H1 (cell line): ENCODE results near the gene ABCC9. TPM values are rescaled to one million over a fixed set of nuclear protein-coding genes. Genes with fewer than 3 reads are reported as not detected.

Source experiments
- CTCF ChIA-PET: fragments of 300-600 bp; sonication (Branson Sonifier 250); formaldehyde crosslinking; loops from one replicate; lab custom pipeline; 2021; ENCODE audit not compliant: partially characterized antibody; lab: Charles Lee
- POLR2A ChIA-PET: fragments of 300-600 bp; sonication (Branson Sonifier 250); formaldehyde crosslinking; loops from one replicate; lab custom pipeline; 2021; ENCODE audit warnings: inconsistent platforms; ENCODE audit not compliant: partially characterized antibody; lab: Charles Lee
- DNase-seq, 2 experiments: peaks; one replicate each; pipeline versions ENCODE4 v3.0.0 to v3.0.0-alpha.2; 2010 to 2022; ENCODE audit warnings: low spot score in 2 of 2, low read depth in 1 of 2, mixed read lengths in 1 of 2
- FAIRE-seq: peaks from 2 replicates; lab custom pipeline; 2011; peaks lifted over from hg19 to GRCh38; lab: Jason Lieb, UNC
- H2AFZ ChIP-seq: 2 replicates; pipeline ENCODE4 v1.8.1; 2012; ENCODE audit warnings: low read length, inconsistent platforms
- H2AK5ac ChIP-seq: 2 replicates; pipeline ENCODE4 v1.6.1; 2013; ENCODE audit warnings: low read depth, low read length
- H2BK120ac ChIP-seq: replicated peaks from 2 replicates; pipeline ENCODE3; 2013; ENCODE audit warnings: low read depth, low read length, inconsistent platforms
- H2BK12ac ChIP-seq: 2 replicates; pipeline ENCODE4 v1.6.1; 2013; ENCODE audit warnings: low read depth, low read length
- H2BK15ac ChIP-seq: 2 replicates; pipeline ENCODE4 v1.6.1; 2013; ENCODE audit warnings: low read length
- H2BK20ac ChIP-seq: 2 replicates; pipeline ENCODE4 v1.6.1; 2013; ENCODE audit warnings: low read length
- H2BK5ac ChIP-seq: 2 replicates; pipeline ENCODE4 v1.6.1; 2013; ENCODE audit warnings: low read depth, low read length
- H3K14ac ChIP-seq: 2 replicates; pipeline ENCODE4 v1.6.1; 2013; ENCODE audit warnings: inconsistent platforms; ENCODE audit not compliant: insufficient read length
- H3K18ac ChIP-seq: 2 replicates; pipeline ENCODE4 v1.6.1; 2013; ENCODE audit warnings: low read length; ENCODE audit errors: extremely low read depth
- H3K23ac ChIP-seq: 2 replicates; pipeline ENCODE4 v1.6.1; 2013; ENCODE audit warnings: inconsistent platforms; ENCODE audit not compliant: insufficient read length
- H3K23me2 ChIP-seq: 2 replicates; pipeline ENCODE4 v1.6.1; 2013; ENCODE audit warnings: low read depth, low read length
- H3K27ac ChIP-seq: 2 replicates; pipeline ENCODE4 v1.6.1; 2011; ENCODE audit warnings: low read depth, low read length, inconsistent platforms
- H3K27me3 ChIP-seq, 4 experiments: replicated peaks in 1 of 4; 1 replicate in 1 of 4; 2 replicates in 3 of 4; pipeline versions ENCODE4 v1.6.1 to v1.8.1; 2011 to 2013; ENCODE audit warnings: low read length in 3 of 4, mild to moderate bottlenecking in 3 of 4, inconsistent platforms in 2 of 4, mixed read lengths in 2 of 4, moderate library complexity in 1 of 4; ENCODE audit not compliant: control insufficient read depth in 3 of 4, insufficient read depth in 3 of 4; ENCODE audit errors: extremely low read depth in 1 of 4
- H3K36me3 ChIP-seq, 4 experiments: 2 replicates each; pipeline versions ENCODE4 v1.6.1 to v1.8.1; 2011 to 2013; ENCODE audit warnings: mild to moderate bottlenecking in 4 of 4, low read length in 3 of 4, moderate library complexity in 2 of 4, control low read depth in 1 of 4, inconsistent platforms in 1 of 4; ENCODE audit not compliant: insufficient read depth in 4 of 4, control insufficient read depth in 2 of 4
- H3K4ac ChIP-seq: replicated peaks from 2 replicates; pipeline ENCODE3; 2013; ENCODE audit warnings: low read length, low read depth, mixed read lengths, inconsistent platforms; ENCODE audit not compliant: insufficient read length
- H3K4me1 ChIP-seq, 4 experiments: replicated peaks in 1 of 4; 1 replicate in 1 of 4; 2 replicates in 3 of 4; pipeline versions ENCODE4 v1.6.1 to v1.8.1; 2011 to 2013; ENCODE audit warnings: low read length in 3 of 4, inconsistent platforms in 2 of 4, mixed read lengths in 1 of 4; ENCODE audit not compliant: insufficient read depth in 4 of 4, control insufficient read depth in 3 of 4
- H3K4me2 ChIP-seq, 2 experiments: 2 replicates each; pipeline versions ENCODE4 v1.6.1 to v1.8.1; 2011 to 2013; ENCODE audit warnings: low read depth in 2 of 2, low read length in 2 of 2, control low read depth in 1 of 2, inconsistent platforms in 1 of 2, mild to moderate bottlenecking in 1 of 2; ENCODE audit not compliant: insufficient read depth in 1 of 2
- H3K4me3 ChIP-seq, 4 experiments: fragments of 200-600, 300-600 bp in 1 of 4; sonication (generic), shearing (Covaris generic), sonication (Bioruptor Twin) in 1 of 4; 2 replicates each; pipeline versions ENCODE4 v1.5.1 to v1.8.1; 2011 to 2016; ENCODE audit warnings: low read length in 4 of 4, low read depth in 3 of 4, control low read depth in 2 of 4, inconsistent platforms in 2 of 4, mild to moderate bottlenecking in 2 of 4, mixed read lengths in 1 of 4, moderate library complexity in 1 of 4; ENCODE audit not compliant: insufficient read depth in 2 of 4; ENCODE audit errors: extremely low read depth in 1 of 4
- H3K56ac ChIP-seq: replicated peaks from 2 replicates; pipeline ENCODE3; 2013; ENCODE audit warnings: low read depth, mild to moderate bottlenecking, mixed read lengths, low read length, inconsistent platforms; ENCODE audit not compliant: insufficient read length
- H3K79me1 ChIP-seq: 2 replicates; pipeline ENCODE4 v1.6.1; 2013; ENCODE audit warnings: low read depth, low read length, control low read depth
- H3K79me2 ChIP-seq, 2 experiments: 2 replicates each; pipeline versions ENCODE4 v1.6.1 to v1.8.1; 2012 to 2013; ENCODE audit warnings: low read length in 2 of 2, mild to moderate bottlenecking in 2 of 2, inconsistent platforms in 1 of 2; ENCODE audit not compliant: insufficient read depth in 2 of 2, control insufficient read depth in 1 of 2
- H3K9ac ChIP-seq, 4 experiments: replicated peaks in 1 of 4; 1 replicate in 1 of 4; 2 replicates in 3 of 4; pipeline versions ENCODE4 v1.6.1 to v1.8.1; 2011 to 2013; ENCODE audit warnings: low read depth in 3 of 4, low read length in 3 of 4, control low read depth in 2 of 4, mild to moderate bottlenecking in 2 of 4, moderate library complexity in 2 of 4, inconsistent platforms in 1 of 4; ENCODE audit errors: extremely low read depth in 1 of 4
- H3K9me3 ChIP-seq, 2 experiments: 2 replicates each; pipeline versions ENCODE4 v1.6.1 to v1.8.1; 2012 to 2013; ENCODE audit warnings: mild to moderate bottlenecking in 2 of 2, moderate library complexity in 2 of 2, control low read depth in 1 of 2, inconsistent platforms in 1 of 2, low read depth in 1 of 2, low read length in 1 of 2, mixed read lengths in 1 of 2; ENCODE audit not compliant: insufficient read depth in 2 of 2
- H4K20me1 ChIP-seq, 2 experiments: replicated peaks in 1 of 2; 2 replicates each; pipeline versions ENCODE3 to v1.8.1; 2011 to 2013; ENCODE audit warnings: inconsistent platforms in 2 of 2, low read length in 2 of 2, mild to moderate bottlenecking in 1 of 2; ENCODE audit not compliant: insufficient read depth in 2 of 2, control insufficient read depth in 1 of 2
- H4K5ac ChIP-seq: 2 replicates; pipeline ENCODE4 v1.6.1; 2013; ENCODE audit warnings: low read length, low read depth, mixed read lengths, inconsistent platforms; ENCODE audit not compliant: insufficient read length
- H4K8ac ChIP-seq: 2 replicates; pipeline ENCODE4 v1.8.0; 2013; ENCODE audit warnings: mild to moderate bottlenecking, moderate library complexity, low read length, inconsistent platforms; ENCODE audit not compliant: insufficient read depth; ENCODE audit errors: extremely low read depth
- H4K91ac ChIP-seq: replicated peaks from 2 replicates; pipeline ENCODE3; 2013; ENCODE audit warnings: low read length, mixed read lengths, inconsistent platforms; ENCODE audit not compliant: insufficient read length
- CEBPB ChIP-seq: IDR thresholded peaks from 2 replicates; pipeline ENCODE4 v1.6.1; 2012; ENCODE audit warnings: low read depth, low read length
- WGBS, 2 experiments: shearing (Covaris generic) in 1 of 2; methylation state at CpG; one replicate each; pipeline versions ENCODE4 v1.1.6 to v1.1.7; 2013 to 2015; ENCODE audit warnings: low lambda C conversion rate in 2 of 2, mixed read lengths in 2 of 2, inconsistent platforms in 1 of 2, low coverage in 1 of 2, missing lambda C conversion rate in 1 of 2; ENCODE audit not compliant: insufficient replicate concordance in 2 of 2, insufficient coverage in 1 of 2, insufficient read length in 1 of 2; ENCODE audit errors: extremely low coverage in 1 of 2, missing lambda C conversion rate in 1 of 2; 5-methylcytosine and 5-hydroxymethylcytosine counted together
- polyA plus RNA-seq, 7 experiments: library from polyadenylated mRNA; depleted of rRNA in 3 of 7; stranded (reverse) in 5 of 7; unstranded in 2 of 7; fragments of >200 nt in 5 of 7; fragments of 200-250 nt in 2 of 7; gene quantifications; 1 replicate in 5 of 7; 2 replicates in 1 of 7; 4 replicates in 1 of 7; pipeline versions ENCODE4 v1.2.1 to v1.2.3, GENCODE V29; 2011 to 2013; ENCODE audit warnings: missing spikeins in 2 of 7, mixed read lengths in 2 of 7
- total RNA-seq: library from RNA; stranded (reverse); fragmentation: NEBNext Ultra II Directional; extraction: Animal tissue kit (Norgen Biotek cat#: 25700); gene quantifications from 2 replicates; pipeline ENCODE4 v1.2.1, GENCODE V29; 2021

Gene ABCC9
- total and polyA plus RNA-seq, 2 of the 8 experiments (the other 6 are each of a cell fraction or from before 2014, with no cell fraction given), result under 0.01 TPM; not detected in 1

DNA sequence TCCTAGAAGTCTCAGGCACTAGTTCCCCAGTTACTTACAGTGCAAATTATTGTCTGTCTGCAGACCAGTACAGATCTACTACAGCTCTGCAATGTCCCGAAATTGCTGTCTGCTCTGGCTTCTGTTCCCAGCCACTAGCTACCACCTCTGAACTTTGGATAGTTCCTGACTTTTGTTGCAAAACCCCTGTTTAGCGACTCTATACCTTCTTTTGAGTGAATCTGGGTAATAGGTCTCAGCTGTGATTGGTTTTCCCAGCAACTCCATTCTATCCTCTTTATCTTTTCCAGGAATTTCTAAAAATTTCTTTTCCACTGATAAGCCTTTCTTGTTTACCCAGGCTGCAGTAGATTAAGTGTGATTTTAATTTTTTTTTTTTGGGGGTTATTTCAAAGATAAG lies 183.5 kb downstream of the ABCC9 start:
- Histone ChIP-seq H2BK20ac (no peak overlapping the region), H3K23ac (no peak overlapping the region), H3K14ac (no peak overlapping the region), H2AK5ac (no peak overlapping the region), H4K20me1 (no peaks in the 10 kb centered on the region), H3K36me3 (no peaks in the 10 kb centered on the region), H3K9ac (no peak overlapping the region), H3K4me2 (no peak overlapping the region), H2BK5ac (no peak overlapping the region), H3K79me1 (no peaks in the 10 kb centered on the region), H3K27ac (no peak overlapping the region), H4K5ac (no peak overlapping the region), H3K18ac (no peak overlapping the region), H4K91ac (no peak overlapping the region), H3K4me3 (no peak overlapping the region), H3K9me3 (no peaks in the 10 kb centered on the region; a peak in 1 of 4 replicates), H2BK120ac (no peak overlapping the region), H3K4me1 (no peaks in the 10 kb centered on the region), H3K79me2 (no peaks in the 10 kb centered on the region), H3K56ac (no peak overlapping the region), H2BK12ac (no peak overlapping the region), H2BK15ac (no peak overlapping the region), H4K8ac (no peak overlapping the region), H3K4ac (no peak overlapping the region), H2AFZ (no peak overlapping the region), H3K23me2 (no peaks in the 10 kb centered on the region), H3K27me3 (no peaks in the 10 kb centered on the region)
- FAIRE-seq, result no peak
- ChIA-PET CTCF (interaction anchor here (1.3 to 1.6 kb wide), 2 partner anchors 8 to 12 kb away, joined by 4 to 5 read pairs; no protein-coding TSS in a partner anchor), POLR2A (no interaction called here)
- TF ChIP-seq CEBPB, result no peak
- DNase-seq, result no peak
- WGBS, 2 experiments, result 85% methylated on average over 2 of the region's 2 CpGs; no CpG with 5 or more reads in 1 of the 2 experiments
